A549 (cell line): Measurements from ENCODE around the gene NKAP. TPM values are rescaled to one million over a fixed set of nuclear protein-coding genes. Genes with fewer than 3 reads are reported as not detected.
A peak's percentile ranks its signal among the peaks of the same experiment; 100 is the strongest.

Experiments used
- ATAC-seq, 2 experiments: fragments of 200-7000 bp in 1 of 2; fragments of >200 bp in 1 of 2; cut with Nextera tagmentation in 1 of 2; cut with Tn5 transposase in 1 of 2; 3 replicates each; pipeline versions ENCODE4 v1.8.0 to v1.9.1; 2018 to 2020; ENCODE audit warnings: mild to moderate bottlenecking in 1 of 2, moderate library complexity in 1 of 2
- CTCF ChIA-PET: fragments of 300-600 bp; sonication (Branson Sonifier 250); formaldehyde crosslinking; extraction: SDS; loops from one replicate; lab custom pipeline; 2021; ENCODE audit warnings: antibody characterized with exemption, inconsistent platforms; lab: Yijun Ruan, JAX
- POLR2A ChIA-PET: fragments of 350-600 bp; formaldehyde crosslinking; extraction: SDS; loops from one replicate; lab custom pipeline; 2021; ENCODE audit warnings: antibody characterized with exemption, inconsistent platforms; lab: Yijun Ruan, JAX
- DNase-seq, 2 experiments: peaks; one replicate each; pipeline versions ENCODE4 v3.0.0 to v3.0.0-alpha.2; 2011 to 2016; ENCODE audit warnings: low read depth in 1 of 2, low spot score in 1 of 2
- FAIRE-seq: peaks from 2 replicates; lab custom pipeline; 2011; peaks lifted over from hg19 to GRCh38; lab: Jason Lieb, UNC
- H3K27ac ChIP-seq, 2 experiments: fragments of >200 bp; sonication (Bioruptor Twin); formaldehyde crosslinking; 3 replicates each; pipeline ENCODE4 v1.5.1; 2016 to 2017
- H3K4me1 ChIP-seq: fragments of >200 bp; sonication (Bioruptor Twin); formaldehyde crosslinking; 3 replicates; pipeline ENCODE4 v1.6.1; 2016
- H3K4me2 ChIP-seq: fragments of >200 bp; sonication (Bioruptor Twin); formaldehyde crosslinking; 3 replicates; pipeline ENCODE4 v1.6.1; 2016
- H3K4me3 ChIP-seq: fragments of >200 bp; sonication (Bioruptor Twin); formaldehyde crosslinking; 3 replicates; pipeline ENCODE4 v1.5.1; 2016
- H3K9me3 ChIP-seq: fragments of >200 bp; sonication (Bioruptor Twin); formaldehyde crosslinking; 3 replicates; pipeline ENCODE4 v1.6.1; 2016
- ATOH8 ChIP-seq: fragments of 250-450 bp; sonication (Bioruptor Pico); IDR thresholded peaks from 2 replicates; pipeline ENCODE4 v1.5.0; 2020; ENCODE audit warnings: low read depth, mild to moderate bottlenecking, moderate library complexity
- BCL3 ChIP-seq: fragments of >200 bp; sonication (Bioruptor Twin); formaldehyde crosslinking; IDR thresholded peaks from 3 replicates; pipeline ENCODE4 v1.6.1; 2016
- BHLHE40 ChIP-seq: IDR thresholded peaks from 2 replicates; pipeline ENCODE4 v1.6.1; 2012; ENCODE audit warnings: low read depth, low read length, inconsistent platforms
- E2F6 ChIP-seq: IDR thresholded peaks from 2 replicates; pipeline ENCODE4 v1.6.1; 2012; ENCODE audit warnings: low read depth, borderline replicate concordance
- FOSB ChIP-seq: fragments of 250-450 bp; sonication (Bioruptor Pico); IDR thresholded peaks from 2 replicates; pipeline ENCODE4 v1.5.0; 2020; ENCODE audit warnings: mild to moderate bottlenecking, moderate library complexity
- HES2 ChIP-seq: fragments of >200 bp; sonication (Bioruptor Twin); formaldehyde crosslinking; IDR thresholded peaks from 2 replicates; pipeline ENCODE4 v1.6.1; 2016
- HMGXB4 ChIP-seq: fragments of 250-450 bp; sonication (Bioruptor Pico); IDR thresholded peaks from 2 replicates; pipeline ENCODE4 v1.5.0; 2021; ENCODE audit warnings: mild to moderate bottlenecking, moderate library complexity, borderline replicate concordance
- HOXB13 ChIP-seq: fragments of 250-450 bp; sonication (Bioruptor Pico); IDR thresholded peaks from 2 replicates; pipeline ENCODE4 v1.5.0; 2020; ENCODE audit warnings: low read depth, mild to moderate bottlenecking, moderate library complexity
- KDM1A ChIP-seq: fragments of 200-600 bp; sonication (generic); IDR thresholded peaks from 2 replicates; pipeline ENCODE4 v1.6.1; 2016; ENCODE audit warnings: low read depth, mild to moderate bottlenecking
- PBX3 ChIP-seq: IDR thresholded peaks from 2 replicates; pipeline ENCODE4 v1.6.1; 2012
- RARB ChIP-seq: fragments of 250-450 bp; sonication (Bioruptor Pico); IDR thresholded peaks from 2 replicates; pipeline ENCODE4 v1.8.0; 2021; ENCODE audit warnings: mild to moderate bottlenecking, moderate library complexity
- RFX5 ChIP-seq: fragments of 450-650 bp; IDR thresholded peaks from 2 replicates; pipeline ENCODE4 v1.7.1; 2014; ENCODE audit warnings: antibody characterized with exemption, mild to moderate bottlenecking, moderate library complexity
- SREBF2 ChIP-seq: fragments of 450-650 bp; IDR thresholded peaks from 2 replicates; pipeline ENCODE4 v1.6.1; 2014; ENCODE audit warnings: mild to moderate bottlenecking, moderate library complexity
- USF2 ChIP-seq: fragments of 450-650 bp; IDR thresholded peaks from 2 replicates; pipeline ENCODE4 v1.6.1; 2014; ENCODE audit warnings: antibody characterized with exemption
- ZSCAN20 ChIP-seq: fragments of 250-450 bp; sonication (Bioruptor Pico); IDR thresholded peaks from 2 replicates; pipeline ENCODE4 v1.8.0; 2022; ENCODE audit warnings: mild to moderate bottlenecking, moderate library complexity
- WGBS: methylation state at CpG from one replicate; pipeline ENCODE4 v1.1.6; 2017; ENCODE audit errors: missing lambda C conversion rate; 5-methylcytosine and 5-hydroxymethylcytosine counted together
- polyA plus RNA-seq, 4 experiments: library from polyadenylated mRNA; depleted of rRNA in 3 of 4; stranded (reverse); fragments of >200 nt; fragmentation: RNase III in 1 of 4; extraction: RNeasy Plus Mini Kit Qiagen cat#74134 plus additional on column Dnase treatment in 1 of 4; gene quantifications; 2 replicates in 3 of 4; 3 replicates in 1 of 4; pipeline ENCODE4 v1.2.3, GENCODE V29; 2011 to 2017

Gene NKAP
- polyA plus RNA-seq, 2 of the 4 experiments (the other 2 are of a cell fraction) = 6.3 to 16.9 TPM

GRCh38 chrX:119943185-119943988 is at the start of gene NKAP (continued):
- no peak for TF ChIP-seq HMGXB4 (CRISPR knock-in tag)
- TF ChIP-seq USF2 = no peak
- TF ChIP-seq BHLHE40 = no peak

GRCh38 chrX:119991005-119991787 is 47.6 kb upstream of the NKAP start:
- 7% methylated on average over 20 of the region's 48 CpGs for WGBS
- ChIA-PET CTCF (interaction anchor here (0.6 to 2.7 kb wide), 3 partner anchors 9 to 111 kb away, joined by 3 to 8 read pairs (median 3); no protein-coding TSS in a partner anchor), POLR2A (no interaction called here)
- Histone ChIP-seq H3K4me3 (peak overlapping the region; percentile 47), H3K9me3 (no peaks in the 10 kb centered on the region; the same call in 2 of the 3 replicates), H3K4me1 (no peaks in the 10 kb centered on the region), H3K27ac (no peak overlapping the region), H3K4me2 (peak overlapping the region; percentile 97)
- FAIRE-seq = peak; percentile 54
- no peak for TF ChIP-seq SREBF2
- TF ChIP-seq BCL3 = no peak
- no peak for TF ChIP-seq KDM1A
- no peak for TF ChIP-seq ZSCAN20
- no peak for TF ChIP-seq E2F6
- no peak for TF ChIP-seq RFX5
- no peak for TF ChIP-seq HOXB13 (CRISPR knock-in tag)
- TF ChIP-seq HES2 = no peak
- TF ChIP-seq PBX3 = no peak
- no peak for TF ChIP-seq ATOH8 (CRISPR knock-in tag)
- TF ChIP-seq FOSB = no peak
- TF ChIP-seq RARB (CRISPR knock-in tag) = no peak
- no peak for TF ChIP-seq HMGXB4 (CRISPR knock-in tag)
- no peak for DNase-seq
- ATAC-seq = peak; percentile 63 to 80; a peak in 5 of 6 replicates
